K562 (cell line): ENCODE results near the gene TMEM217. TPM values are rescaled to one million over a fixed set of nuclear protein-coding genes. Genes with fewer than 3 reads are reported as not detected.

Experiments
- CBFA2T3 ChIP-seq: fragments of 450-650 bp; IDR thresholded peaks from 2 replicates; pipeline ENCODE4 v1.6.1; 2017
- DACH1 ChIP-seq: fragments of 450-650 bp; IDR thresholded peaks from 2 replicates; pipeline ENCODE4 v1.6.1; 2018; ENCODE audit not compliant: partially characterized antibody
- GATA2 ChIP-seq: sonication (generic); formaldehyde crosslinking; IDR thresholded peaks from 2 replicates; pipeline ENCODE4 v1.4.0; 2020; ENCODE audit warnings: mild to moderate bottlenecking, missing genetic modification reagents
- KDM4B ChIP-seq, 2 experiments: fragments of 450-650 bp in 1 of 2; sonication (generic) in 1 of 2; IDR thresholded peaks; 2 replicates each; pipeline ENCODE4 v1.6.1; 2016 to 2017; ENCODE audit warnings: borderline replicate concordance in 2 of 2, antibody characterized with exemption in 1 of 2, low read depth in 1 of 2, mild to moderate bottlenecking in 1 of 2
- MCM5 ChIP-seq: fragments of 450-650 bp; IDR thresholded peaks from 2 replicates; pipeline ENCODE4 v1.6.1; 2016; ENCODE audit warnings: low read depth
- MCM7 ChIP-seq, 2 experiments: fragments of 450-650 bp; IDR thresholded peaks; 2 replicates each; pipeline ENCODE4 v1.6.1; 2016 to 2018
- MXI1 ChIP-seq: IDR thresholded peaks from 2 replicates; pipeline ENCODE4 v1.6.1; 2011; ENCODE audit warnings: low read depth, mild to moderate bottlenecking, improper control_type of control experiment, low read length
- YY1 ChIP-seq, 3 experiments: IDR thresholded peaks; 2 replicates each; pipeline ENCODE4 v1.6.1; 2011; ENCODE audit warnings: low read length in 2 of 3, mild to moderate bottlenecking in 2 of 3, moderate library complexity in 2 of 3, borderline replicate concordance in 1 of 3, control low read depth in 1 of 3, low read depth in 1 of 3; ENCODE audit not compliant: insufficient read depth in 3 of 3, insufficient replicate concordance in 2 of 3, control insufficient read depth in 1 of 3, insufficient read length in 1 of 3; ENCODE audit errors: extremely low read depth in 1 of 3
- ZBED1 ChIP-seq: IDR thresholded peaks from 2 replicates; pipeline ENCODE4 v1.6.1; 2014
- ZBTB7A ChIP-seq: IDR thresholded peaks from 2 replicates; pipeline ENCODE4 v1.6.1; 2011; ENCODE audit warnings: low read depth, mild to moderate bottlenecking, low read length, moderate library complexity, borderline replicate concordance; ENCODE audit not compliant: control insufficient read depth
- ZFP30 ChIP-seq: fragments of 250-450 bp; sonication (Bioruptor Pico); IDR thresholded peaks from 2 replicates; pipeline ENCODE4 v1.8.0; 2022; ENCODE audit warnings: moderate library complexity, mild to moderate bottlenecking, inconsistent platforms, borderline replicate concordance
- ZNF589 ChIP-seq: fragments of 200-800 bp; sonication (Bioruptor generic); IDR thresholded peaks from 2 replicates; pipeline ENCODE4 v1.6.1; 2016; ENCODE audit warnings: low read depth, missing genetic modification characterization, missing compliant biosample characterization
- polyA plus RNA-seq, 8 experiments: library from polyadenylated mRNA; depleted of rRNA in 4 of 8; stranded (reverse) in 5 of 8; unstranded in 3 of 8; fragments of >200 nt; fragmentation: Nextera tagmentation in 2 of 8; fragmentation: Illumina TruSeq in 1 of 8; extraction: Ambion mirVana in 2 of 8; extraction: Trizol in 1 of 8; gene quantifications; 2 replicates each; pipeline versions ENCODE4 v1.2.1 to v1.2.3, GENCODE V29; 2011 to 2014; ENCODE audit warnings: inconsistent platforms in 1 of 8, missing spikeins in 1 of 8
- total RNA-seq, 7 experiments: library from RNA; depleted of rRNA in 6 of 7; stranded (reverse); fragments of >200 nt in 6 of 7; fragmentation: Illumina TruSeq in 2 of 7; extraction: Trizol in 2 of 7; gene quantifications; 2 replicates each; pipeline versions ENCODE4 v1.2.1 to v1.2.3, GENCODE V29; 2011 to 2021; ENCODE audit warnings: low replicate concordance in 1 of 7
- TF ChIP-seq, protein P1 (sequence below): fragments of 250-450 bp; sonication (Bioruptor Pico); IDR thresholded peaks from 2 replicates; pipeline ENCODE4 v1.4.0; 2020; ENCODE audit warnings: mild to moderate bottlenecking, moderate library complexity
- TF ChIP-seq, protein P2 (sequence below): sonication (generic); formaldehyde crosslinking; IDR thresholded peaks from 2 replicates; pipeline ENCODE4 v1.8.0; 2022; ENCODE audit warnings: mild to moderate bottlenecking, missing genetic modification reagents
- TF ChIP-seq, protein P3 (sequence below), 2 experiments: IDR thresholded peaks; 2 replicates each; pipeline ENCODE4 v1.6.1; 2012; ENCODE audit warnings: improper control_type of control experiment in 2 of 2, low read depth in 2 of 2, low read length in 2 of 2, borderline replicate concordance in 1 of 2
- TF ChIP-seq, protein P4 (sequence below): sonication (generic); IDR thresholded peaks from 2 replicates; pipeline ENCODE4 v1.6.1; 2016
- TF ChIP-seq, protein P5 (sequence below): sonication (generic); formaldehyde crosslinking; IDR thresholded peaks from 2 replicates; pipeline ENCODE4 v1.8.1; 2023; ENCODE audit warnings: mild to moderate bottlenecking, missing genetic modification reagents

The TMEM217 gene
- total and polyA plus RNA-seq, 9 of the 15 experiments (the other 6 are each of a cell fraction or from before 2014, with no cell fraction given) = 1.3 to 8.0 (median 1.9) TPM

DNA sequence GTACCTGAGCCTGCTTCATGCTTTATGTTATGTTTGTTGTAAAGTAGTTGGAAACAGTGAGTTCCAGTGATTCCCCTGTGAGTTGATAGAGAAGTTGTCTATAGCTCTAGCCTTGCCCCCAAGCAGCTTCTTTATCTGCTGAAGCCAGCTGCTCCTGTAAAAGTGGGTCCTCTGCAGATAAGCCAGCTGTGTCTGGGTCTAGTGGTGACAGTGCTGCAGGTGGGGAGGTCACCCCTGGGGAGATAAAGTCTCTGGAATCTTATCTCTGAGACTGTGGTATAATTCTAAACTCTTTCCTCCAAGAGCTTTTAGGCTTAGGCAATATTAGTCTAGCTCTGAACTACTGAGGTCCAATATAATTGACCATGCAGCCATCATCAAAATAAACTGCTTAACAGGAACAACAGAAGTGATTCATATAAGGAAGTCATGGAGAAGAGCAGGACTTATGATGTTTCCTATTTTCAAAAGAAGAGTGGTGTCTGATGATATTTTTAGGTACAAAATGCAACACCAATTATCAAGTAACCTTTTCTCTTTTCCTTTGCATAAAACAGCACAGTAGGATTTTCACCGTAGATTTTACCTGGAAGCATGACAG lies 44.2 kb upstream of the TMEM217 start (continued):
- TF ChIP-seq YY1 (IDR thresholded peaks at IDR 0.05; ENCODE audit: borderline replicate concordance in 1 of 3, control insufficient read depth in 1 of 3, extremely low read depth in 1 of 3, insufficient read depth in 3 of 3, insufficient read length in 1 of 3, insufficient replicate concordance in 2 of 3, low read depth in 1 of 3, low read length in 2 of 3) (no peak), MXI1 (peak; percentile 83; the same call in 1 of the 2 replicates), MCM7 (IDR thresholded peaks at IDR 0.05) (no peak), CBFA2T3 (peak; percentile 100), KDM4B (IDR thresholded peaks at IDR 0.05; ENCODE audit: borderline replicate concordance in 2 of 2, low read depth in 1 of 2) (peak in 1 of 2 experiments; percentile 52; a peak in 1 of 4 replicates), ZFP30 (CRISPR knock-in tag) (no peak), DACH1 (peak; percentile 86), ZBTB7A (peak; percentile 79), ZBED1 (peak; percentile 97), ZNF589 (CRISPR knock-in tag) (peak; percentile 99), MCM5 (no peak), GATA2 (peak; percentile 99)
- TF ChIP-seq, protein P1, sequence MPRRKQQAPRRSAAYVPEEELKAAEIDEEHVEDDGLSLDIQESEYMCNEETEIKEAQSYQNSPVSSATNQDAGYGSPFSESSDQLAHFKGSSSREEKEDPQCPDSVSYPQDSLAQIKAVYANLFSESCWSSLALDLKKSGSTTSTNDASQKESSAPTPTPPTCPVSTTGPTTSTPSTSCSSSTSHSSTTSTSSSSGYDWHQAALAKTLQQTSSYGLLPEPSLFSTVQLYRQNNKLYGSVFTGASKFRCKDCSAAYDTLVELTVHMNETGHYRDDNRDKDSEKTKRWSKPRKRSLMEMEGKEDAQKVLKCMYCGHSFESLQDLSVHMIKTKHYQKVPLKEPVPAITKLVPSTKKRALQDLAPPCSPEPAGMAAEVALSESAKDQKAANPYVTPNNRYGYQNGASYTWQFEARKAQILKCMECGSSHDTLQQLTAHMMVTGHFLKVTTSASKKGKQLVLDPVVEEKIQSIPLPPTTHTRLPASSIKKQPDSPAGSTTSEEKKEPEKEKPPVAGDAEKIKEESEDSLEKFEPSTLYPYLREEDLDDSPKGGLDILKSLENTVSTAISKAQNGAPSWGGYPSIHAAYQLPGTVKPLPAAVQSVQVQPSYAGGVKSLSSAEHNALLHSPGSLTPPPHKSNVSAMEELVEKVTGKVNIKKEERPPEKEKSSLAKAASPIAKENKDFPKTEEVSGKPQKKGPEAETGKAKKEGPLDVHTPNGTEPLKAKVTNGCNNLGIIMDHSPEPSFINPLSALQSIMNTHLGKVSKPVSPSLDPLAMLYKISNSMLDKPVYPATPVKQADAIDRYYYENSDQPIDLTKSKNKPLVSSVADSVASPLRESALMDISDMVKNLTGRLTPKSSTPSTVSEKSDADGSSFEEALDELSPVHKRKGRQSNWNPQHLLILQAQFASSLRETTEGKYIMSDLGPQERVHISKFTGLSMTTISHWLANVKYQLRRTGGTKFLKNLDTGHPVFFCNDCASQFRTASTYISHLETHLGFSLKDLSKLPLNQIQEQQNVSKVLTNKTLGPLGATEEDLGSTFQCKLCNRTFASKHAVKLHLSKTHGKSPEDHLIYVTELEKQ (CRISPR knock-in tag) = peak; percentile 84
- TF ChIP-seq, protein P2, sequence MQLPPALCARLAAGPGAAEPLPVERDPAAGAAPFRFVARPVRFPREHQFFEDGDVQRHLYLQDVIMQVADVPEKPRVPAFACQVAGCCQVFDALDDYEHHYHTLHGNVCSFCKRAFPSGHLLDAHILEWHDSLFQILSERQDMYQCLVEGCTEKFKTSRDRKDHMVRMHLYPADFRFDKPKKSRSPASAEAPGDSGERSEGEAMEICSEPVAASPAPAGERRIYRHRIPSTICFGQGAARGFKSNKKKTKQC = no peak
- TF ChIP-seq, protein P3, sequence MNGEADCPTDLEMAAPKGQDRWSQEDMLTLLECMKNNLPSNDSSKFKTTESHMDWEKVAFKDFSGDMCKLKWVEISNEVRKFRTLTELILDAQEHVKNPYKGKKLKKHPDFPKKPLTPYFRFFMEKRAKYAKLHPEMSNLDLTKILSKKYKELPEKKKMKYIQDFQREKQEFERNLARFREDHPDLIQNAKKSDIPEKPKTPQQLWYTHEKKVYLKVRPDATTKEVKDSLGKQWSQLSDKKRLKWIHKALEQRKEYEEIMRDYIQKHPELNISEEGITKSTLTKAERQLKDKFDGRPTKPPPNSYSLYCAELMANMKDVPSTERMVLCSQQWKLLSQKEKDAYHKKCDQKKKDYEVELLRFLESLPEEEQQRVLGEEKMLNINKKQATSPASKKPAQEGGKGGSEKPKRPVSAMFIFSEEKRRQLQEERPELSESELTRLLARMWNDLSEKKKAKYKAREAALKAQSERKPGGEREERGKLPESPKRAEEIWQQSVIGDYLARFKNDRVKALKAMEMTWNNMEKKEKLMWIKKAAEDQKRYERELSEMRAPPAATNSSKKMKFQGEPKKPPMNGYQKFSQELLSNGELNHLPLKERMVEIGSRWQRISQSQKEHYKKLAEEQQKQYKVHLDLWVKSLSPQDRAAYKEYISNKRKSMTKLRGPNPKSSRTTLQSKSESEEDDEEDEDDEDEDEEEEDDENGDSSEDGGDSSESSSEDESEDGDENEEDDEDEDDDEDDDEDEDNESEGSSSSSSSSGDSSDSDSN (IDR thresholded peaks at IDR 0.05; ENCODE audit: borderline replicate concordance in 1 of 2, low read depth in 2 of 2, low read length in 2 of 2) = 0 out of 4 replicates have a peak, but pooled peaks of 1 of the 2 experiments have one; percentile 51
- TF ChIP-seq, protein P4, sequence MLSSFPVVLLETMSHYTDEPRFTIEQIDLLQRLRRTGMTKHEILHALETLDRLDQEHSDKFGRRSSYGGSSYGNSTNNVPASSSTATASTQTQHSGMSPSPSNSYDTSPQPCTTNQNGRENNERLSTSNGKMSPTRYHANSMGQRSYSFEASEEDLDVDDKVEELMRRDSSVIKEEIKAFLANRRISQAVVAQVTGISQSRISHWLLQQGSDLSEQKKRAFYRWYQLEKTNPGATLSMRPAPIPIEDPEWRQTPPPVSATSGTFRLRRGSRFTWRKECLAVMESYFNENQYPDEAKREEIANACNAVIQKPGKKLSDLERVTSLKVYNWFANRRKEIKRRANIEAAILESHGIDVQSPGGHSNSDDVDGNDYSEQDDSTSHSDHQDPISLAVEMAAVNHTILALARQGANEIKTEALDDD = peak; percentile 79
- TF ChIP-seq, protein P5, sequence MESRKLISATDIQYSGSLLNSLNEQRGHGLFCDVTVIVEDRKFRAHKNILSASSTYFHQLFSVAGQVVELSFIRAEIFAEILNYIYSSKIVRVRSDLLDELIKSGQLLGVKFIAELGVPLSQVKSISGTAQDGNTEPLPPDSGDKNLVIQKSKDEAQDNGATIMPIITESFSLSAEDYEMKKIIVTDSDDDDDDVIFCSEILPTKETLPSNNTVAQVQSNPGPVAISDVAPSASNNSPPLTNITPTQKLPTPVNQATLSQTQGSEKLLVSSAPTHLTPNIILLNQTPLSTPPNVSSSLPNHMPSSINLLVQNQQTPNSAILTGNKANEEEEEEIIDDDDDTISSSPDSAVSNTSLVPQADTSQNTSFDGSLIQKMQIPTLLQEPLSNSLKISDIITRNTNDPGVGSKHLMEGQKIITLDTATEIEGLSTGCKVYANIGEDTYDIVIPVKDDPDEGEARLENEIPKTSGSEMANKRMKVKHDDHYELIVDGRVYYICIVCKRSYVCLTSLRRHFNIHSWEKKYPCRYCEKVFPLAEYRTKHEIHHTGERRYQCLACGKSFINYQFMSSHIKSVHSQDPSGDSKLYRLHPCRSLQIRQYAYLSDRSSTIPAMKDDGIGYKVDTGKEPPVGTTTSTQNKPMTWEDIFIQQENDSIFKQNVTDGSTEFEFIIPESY = peak; percentile 57
